Activated T-helper 2 cell treated with anti-CD3 and anti-CD28 coated beads, Interferon-gamma antibody, Interleukin-2, Interleukin-4, amounts not matched to agents 10 μg/mL and 5 μg/mL and 100 μg/mL, durations not matched to agents 14 hours and 24 hours and 36 hours (primary cell): Measurements from ENCODE around the gene FYB1. TPM values are rescaled to one million over a fixed set of nuclear protein-coding genes. Genes with fewer than 3 reads are reported as not detected.

Experiments
- DNase-seq: peaks from one replicate; pipeline ENCODE4 v3.0.0; 2021; ENCODE audit warnings: low spot score
- H3K27ac Mint-ChIP-seq: one replicate; pipeline ENCODE4 v1.8.0; 2021; ENCODE audit warnings: mixed read lengths
- H3K27me3 Mint-ChIP-seq: one replicate; pipeline ENCODE4 v1.8.0; 2021; ENCODE audit warnings: low read depth, mixed read lengths
- H3K36me3 Mint-ChIP-seq: one replicate; pipeline ENCODE4 v1.8.0; 2021; ENCODE audit warnings: low read depth, mixed read lengths
- H3K4me1 Mint-ChIP-seq: one replicate; pipeline ENCODE4 v1.8.0; 2021; ENCODE audit warnings: low read depth, mixed read lengths
- H3K4me3 Mint-ChIP-seq: one replicate; pipeline ENCODE4 v1.8.0; 2021; ENCODE audit warnings: low read depth, mild to moderate bottlenecking, moderate library complexity, mixed read lengths
- H3K9me3 Mint-ChIP-seq: one replicate; pipeline ENCODE4 v1.8.0; 2021; ENCODE audit warnings: mixed read lengths
- intact Hi-C: fragments of 100-400 bp; cut with micrococcal nuclease; formaldehyde crosslinking; loops from one replicate; pipeline ENCODE4 v1.15.1; 2023
- total RNA-seq: library from RNA; stranded (reverse); gene quantifications from 2 replicates; pipeline ENCODE4 v1.2.3, GENCODE V29; 2022

FYB1 gene
- total RNA-seq, 1 donor from 2014 or later: 70.7 TPM

DNA sequence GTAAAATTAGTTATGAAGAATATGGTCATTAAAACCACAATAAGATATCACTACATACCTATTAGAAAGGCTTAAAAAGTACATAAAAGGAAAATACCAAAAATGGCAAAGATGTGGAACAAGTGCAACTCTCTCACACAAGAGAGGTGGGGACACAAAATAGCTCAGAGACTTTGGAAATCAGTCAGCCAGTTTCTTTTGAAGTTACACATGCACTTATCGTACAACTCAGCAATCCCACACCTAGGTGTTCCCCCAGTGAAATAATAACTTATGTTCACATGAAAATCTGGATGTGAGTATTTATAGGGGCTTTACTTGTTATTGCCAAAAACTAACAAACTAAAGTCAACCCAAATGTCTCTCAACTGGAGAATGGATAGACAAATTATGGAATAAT is 135.4 kb downstream of the FYB1 start:
- H3K36me3 Mint-ChIP-seq: no peaks in the 10 kb centered on the region
- no peak overlapping the region for H3K27ac Mint-ChIP-seq
- H3K27me3 Mint-ChIP-seq: peaks cover 12% of the 10 kb centered on the region
- H3K9me3 Mint-ChIP-seq: peaks cover 2% of the 10 kb centered on the region
- DNase-seq: no peak
- H3K4me1 Mint-ChIP-seq: peaks cover 6% of the 10 kb centered on the region
- no peak overlapping the region for H3K4me3 Mint-ChIP-seq
- intact Hi-C loops: no loop called here

DNA sequence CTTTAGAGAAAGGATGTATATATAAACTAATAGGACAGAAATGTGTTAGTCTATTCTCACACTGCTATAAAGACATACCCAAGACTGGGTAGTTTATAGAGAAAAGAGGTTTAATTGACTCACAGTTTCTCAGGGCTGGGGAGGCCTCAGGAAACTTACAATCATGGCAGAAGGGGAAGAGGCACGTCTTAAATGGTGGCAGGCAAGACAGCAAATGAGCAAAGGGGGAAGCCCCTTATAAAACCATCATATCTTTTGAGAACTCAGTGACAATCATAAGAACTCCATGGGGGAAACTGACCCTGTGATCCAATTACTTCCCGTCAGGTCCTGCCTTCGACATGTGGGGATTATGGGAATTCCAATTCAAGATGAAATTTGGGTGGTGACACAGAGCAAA is 136.4 kb downstream of the FYB1 start:
- no peak for DNase-seq
- Mint-ChIP-seq H3K36me3 (no peaks in the 10 kb centered on the region), H3K27ac (no peak overlapping the region), H3K27me3 (peaks cover 11% of the 10 kb centered on the region), H3K4me1 (peaks cover 9% of the 10 kb centered on the region), H3K4me3 (no peak overlapping the region), H3K9me3 (no peaks in the 10 kb centered on the region)
- intact Hi-C loops: no loop called here

DNA sequence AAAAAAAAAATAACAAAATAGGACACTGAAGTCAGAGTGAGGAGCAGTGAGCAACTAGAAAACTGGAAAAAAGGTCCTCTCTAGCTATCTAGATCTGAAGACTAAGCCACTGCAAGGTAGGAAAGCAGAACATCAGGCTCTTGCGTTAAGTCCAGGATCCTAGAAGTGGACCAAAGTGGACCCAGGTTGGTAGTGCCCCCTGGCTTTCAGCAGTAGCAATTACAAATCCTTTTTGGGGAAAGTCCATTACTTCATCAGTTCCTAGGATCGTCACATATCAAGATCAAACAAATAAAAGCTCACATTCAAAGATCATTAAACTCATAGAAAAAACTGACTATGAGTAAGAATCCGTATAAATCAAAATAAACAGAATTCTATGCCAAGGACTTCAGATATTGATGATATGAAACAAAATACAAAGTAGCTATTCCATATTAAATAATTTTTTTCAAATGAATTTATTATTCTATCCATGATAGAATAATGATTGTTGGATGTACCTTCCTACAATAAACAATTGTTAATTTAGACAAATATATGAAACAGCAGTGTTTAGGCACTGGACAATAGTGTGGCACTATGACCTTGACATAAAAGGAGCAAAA is 138.7 kb downstream of the FYB1 start:
- Mint-ChIP-seq H3K27me3 (peaks cover 13% of the 10 kb centered on the region), H3K4me1 (peaks cover 28% of the 10 kb centered on the region)

DNA sequence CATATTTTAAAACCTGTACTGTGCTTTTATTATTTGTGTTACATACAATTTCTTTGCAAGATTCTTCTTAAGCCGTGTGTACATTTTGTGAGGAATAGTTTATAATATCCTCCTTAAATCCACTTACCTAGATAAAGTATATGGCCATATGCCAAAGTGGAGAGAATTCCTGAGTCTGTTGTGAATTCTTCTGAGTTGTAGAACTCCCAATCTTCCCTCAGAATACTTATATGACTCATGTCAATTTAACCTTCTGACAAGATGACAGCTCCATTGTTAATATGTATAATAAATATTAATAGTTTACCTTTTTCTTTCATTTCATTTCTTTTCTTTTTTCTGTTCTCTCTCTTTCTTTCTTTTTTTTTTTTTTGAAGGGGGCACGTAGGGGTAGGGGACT is 139.2 kb downstream of the FYB1 start:
- Mint-ChIP-seq H3K27me3 (peaks cover 13% of the 10 kb centered on the region), H3K4me3 (no peak overlapping the region), H3K9me3 (no peaks in the 10 kb centered on the region), H3K27ac (no peak overlapping the region), H3K4me1 (peaks cover 32% of the 10 kb centered on the region), H3K36me3 (no peaks in the 10 kb centered on the region)
- intact Hi-C loops: no loop called here
- DNase-seq: no peak

More for the DNA sequence above, 138.7 kb downstream of the FYB1 start:
- intact Hi-C loops: no loop called here
- no peak for DNase-seq
- no peaks in the 10 kb centered on the region for H3K36me3 Mint-ChIP-seq
- no peak overlapping the region for H3K27ac Mint-ChIP-seq
- no peaks in the 10 kb centered on the region for H3K9me3 Mint-ChIP-seq
- H3K4me3 Mint-ChIP-seq: no peak overlapping the region

DNA sequence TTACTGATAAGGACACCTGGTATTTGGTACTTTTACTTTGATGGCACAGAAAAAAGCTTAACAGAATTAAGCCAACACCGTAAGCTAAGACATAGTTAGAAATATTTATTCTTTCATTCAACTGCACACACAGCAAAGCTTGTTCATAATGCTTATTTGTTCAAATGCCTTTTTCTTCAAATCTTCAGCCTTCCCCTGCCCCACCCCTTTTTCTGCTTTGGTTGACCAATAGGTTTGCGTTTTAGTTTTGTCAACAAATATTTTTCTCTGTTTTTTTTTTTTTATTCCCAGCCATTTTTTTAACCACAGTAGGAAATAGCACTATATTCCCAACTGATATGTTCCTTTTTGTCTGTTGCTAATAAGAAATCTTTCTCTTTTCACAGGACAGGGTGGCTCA is 140.2 kb downstream of the FYB1 start:
- Mint-ChIP-seq H3K27me3 (peaks cover 13% of the 10 kb centered on the region), H3K4me1 (peaks cover 32% of the 10 kb centered on the region), H3K4me3 (no peak overlapping the region), H3K27ac (no peak overlapping the region), H3K36me3 (no peaks in the 10 kb centered on the region), H3K9me3 (no peaks in the 10 kb centered on the region)
- DNase-seq: no peak
- intact Hi-C loops: loop anchor here (5.0 to 10.0 kb wide), 4 partner anchors 98 to 1676 kb away; partner anchors contain the start of genes LIFR, OSMR and TTC33

DNA sequence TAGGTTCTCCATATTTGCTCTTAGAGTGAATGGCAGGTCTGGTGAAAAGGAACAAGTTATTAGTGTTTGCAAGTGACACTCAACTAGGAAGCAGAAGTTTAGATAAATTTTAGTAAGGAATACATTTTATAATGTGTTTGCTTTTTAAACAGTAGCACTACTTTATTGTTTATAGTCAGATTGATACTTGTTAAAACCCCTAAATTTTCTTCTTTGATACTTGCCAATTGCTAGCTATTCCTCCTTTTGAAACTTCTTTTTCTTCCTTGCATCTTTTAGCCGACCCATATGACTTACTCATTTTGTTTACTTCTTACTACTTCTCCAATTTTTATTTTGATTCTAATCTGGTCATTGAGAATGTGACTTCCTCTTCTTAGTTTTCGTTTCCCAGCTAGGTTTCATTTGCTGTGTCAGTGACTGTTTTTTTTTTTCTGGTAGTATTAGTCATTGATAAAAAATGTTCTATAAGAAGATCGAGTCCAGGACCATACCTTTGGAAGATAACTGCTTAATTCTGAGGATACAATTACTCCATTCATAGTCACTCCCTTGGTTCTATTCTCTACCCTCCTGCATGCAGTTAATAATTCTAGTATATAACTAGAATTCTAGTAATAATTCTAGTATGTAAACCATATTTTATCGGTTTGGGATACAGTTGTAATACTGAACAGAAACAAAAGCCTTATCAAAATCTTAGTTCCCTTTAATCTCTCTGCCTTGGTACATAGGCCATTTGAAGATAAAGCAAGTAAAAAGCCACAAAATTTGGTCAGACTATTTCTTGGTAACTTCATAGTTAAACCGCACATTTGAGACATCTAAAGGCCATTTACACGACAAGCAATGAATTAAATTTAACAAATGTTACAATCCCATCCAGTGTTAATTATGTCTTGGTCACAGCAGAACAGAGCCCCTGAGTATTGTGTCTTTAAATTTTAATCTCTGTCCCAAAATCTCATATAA is 142.3 kb downstream of the FYB1 start:
- no peak for DNase-seq
- Mint-ChIP-seq H3K4me1 (peaks cover 40% of the 10 kb centered on the region), H3K9me3 (no peaks in the 10 kb centered on the region), H3K4me3 (peak overlapping the region; percentile 27), H3K27ac (peak overlapping the region; percentile 1), H3K27me3 (peaks cover 13% of the 10 kb centered on the region), H3K36me3 (peaks cover 11% of the 10 kb centered on the region)
- intact Hi-C loops: loop anchor here (2.0 to 10.0 kb wide), 5 partner anchors 100 to 1678 kb away; partner anchors contain the start of genes LIFR, OSMR and TTC33

DNA sequence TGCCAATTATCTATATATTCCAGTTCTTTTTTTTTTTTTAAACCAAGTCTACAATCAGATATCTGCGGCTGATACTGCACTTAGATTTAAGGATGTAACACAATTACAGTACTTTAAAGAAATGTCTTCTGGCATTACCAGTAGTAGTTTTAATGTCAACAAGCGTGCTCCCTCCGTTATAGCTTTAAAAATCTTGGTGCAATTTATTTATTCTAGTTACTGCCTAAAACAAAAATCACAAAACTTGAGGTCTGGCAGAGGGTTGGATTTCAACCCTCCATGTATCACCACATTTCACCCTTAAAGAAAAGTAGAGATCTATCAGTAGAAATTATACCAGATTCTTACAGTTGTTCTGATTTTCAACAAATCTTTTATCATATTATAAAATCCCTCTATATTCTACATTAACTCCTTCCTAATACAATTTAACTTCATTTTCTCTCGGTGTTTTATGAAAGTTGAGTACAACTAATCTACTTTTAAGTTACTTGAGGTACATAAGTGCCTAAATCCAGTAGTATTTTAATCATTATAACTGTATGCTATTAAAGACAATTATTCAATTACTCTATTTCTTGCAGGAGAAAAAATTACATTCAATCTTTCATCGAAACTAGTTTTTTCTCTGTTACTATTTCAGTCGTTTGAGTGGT is 143.1 kb downstream of the FYB1 start:
- Mint-ChIP-seq H3K4me1 (peaks cover 44% of the 10 kb centered on the region), H3K27ac (no peak overlapping the region), H3K9me3 (no peaks in the 10 kb centered on the region), H3K4me3 (peak overlapping the region; percentile 34), H3K36me3 (peaks cover 14% of the 10 kb centered on the region), H3K27me3 (peaks cover 13% of the 10 kb centered on the region)
- intact Hi-C loops: loop anchor here (2.0 to 10.0 kb wide), 5 partner anchors 101 to 1679 kb away; partner anchors contain the start of genes LIFR, OSMR and TTC33
- DNase-seq: no peak

DNA sequence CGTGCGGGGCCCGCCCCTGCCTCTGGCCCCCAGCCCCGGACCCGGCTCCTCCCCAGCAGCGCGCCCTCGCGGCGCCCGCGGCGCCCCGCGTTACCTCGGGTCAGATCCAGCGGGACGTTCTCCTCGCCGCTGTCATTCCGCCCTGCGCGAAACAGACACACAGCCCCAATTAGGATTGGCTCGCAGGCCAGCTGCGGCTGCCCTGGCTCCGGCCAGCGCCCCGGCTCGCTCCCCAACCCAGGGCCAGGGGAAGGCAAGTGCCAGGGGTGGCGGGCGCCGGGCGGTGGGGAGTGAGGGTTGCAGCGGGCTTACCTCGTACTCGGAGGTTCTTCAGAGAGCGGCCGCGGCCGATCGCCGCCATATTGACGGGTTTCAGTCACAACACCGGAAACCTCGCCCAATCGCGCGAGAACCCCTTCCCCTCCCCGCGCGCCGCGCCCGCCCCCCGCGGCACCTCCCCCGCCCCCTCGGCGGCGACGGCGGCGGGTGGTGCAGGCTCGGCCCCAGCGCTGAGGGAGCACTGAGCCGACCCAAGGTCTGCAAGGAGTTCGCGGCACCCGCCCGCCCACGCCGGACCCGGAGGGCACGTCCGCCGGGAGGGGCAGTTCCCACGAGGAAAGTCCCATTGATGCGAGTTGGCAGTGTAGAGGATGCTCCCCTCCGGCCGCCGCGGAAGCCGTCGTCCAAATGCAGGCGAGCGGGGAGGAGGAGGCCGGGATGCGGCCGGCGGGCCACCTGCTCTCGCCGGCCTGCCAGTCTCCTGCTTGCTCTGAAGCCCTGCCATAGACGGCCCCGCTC is 145.1 kb downstream of the FYB1 start, which contains the start of gene RICTOR:
TSS of gene RICTOR (minus strand) at position 383 of the 798 bp plus-strand sequence. CDS start at position 361, 22 bp downstream.
- peaks cover 46% of the 10 kb centered on the region for H3K4me1 Mint-ChIP-seq
- peak within 1 kb of the TSS; percentile 95 for H3K4me3 Mint-ChIP-seq
- H3K36me3 Mint-ChIP-seq: peaks cover 22% of the 10 kb centered on the region
- H3K27ac Mint-ChIP-seq: peak within 1 kb of the TSS; percentile 97
- no peaks in the 10 kb centered on the region for H3K9me3 Mint-ChIP-seq
- DNase-seq: peak; percentile 87
- intact Hi-C loops: loop anchor here (5.0 to 10.0 kb wide), 4 partner anchors 82 to 1681 kb away; partner anchors contain the start of genes LIFR, OSMR and TTC33
- peaks cover 12% of the 10 kb centered on the region for H3K27me3 Mint-ChIP-seq

DNA sequence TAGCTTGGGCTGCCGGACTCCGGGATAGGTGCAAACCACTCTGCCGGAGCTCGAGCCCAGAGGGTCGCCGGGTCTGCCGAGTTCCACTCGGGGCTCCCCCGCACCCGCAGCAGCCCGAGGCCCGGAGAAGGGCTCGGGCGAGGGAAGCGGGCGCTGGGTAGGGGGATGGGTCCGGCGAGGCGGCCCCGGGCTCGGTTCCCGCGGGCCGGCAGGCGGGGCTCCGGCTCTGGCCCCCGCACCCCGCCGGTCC is 145.7 kb downstream of the FYB1 start:
- H3K4me3 Mint-ChIP-seq: peak overlapping the region; percentile 84
- intact Hi-C loops: loop anchor here (5.0 to 10.0 kb wide), 4 partner anchors 81 to 1681 kb away; partner anchors contain the start of genes LIFR, OSMR and TTC33

DNA sequence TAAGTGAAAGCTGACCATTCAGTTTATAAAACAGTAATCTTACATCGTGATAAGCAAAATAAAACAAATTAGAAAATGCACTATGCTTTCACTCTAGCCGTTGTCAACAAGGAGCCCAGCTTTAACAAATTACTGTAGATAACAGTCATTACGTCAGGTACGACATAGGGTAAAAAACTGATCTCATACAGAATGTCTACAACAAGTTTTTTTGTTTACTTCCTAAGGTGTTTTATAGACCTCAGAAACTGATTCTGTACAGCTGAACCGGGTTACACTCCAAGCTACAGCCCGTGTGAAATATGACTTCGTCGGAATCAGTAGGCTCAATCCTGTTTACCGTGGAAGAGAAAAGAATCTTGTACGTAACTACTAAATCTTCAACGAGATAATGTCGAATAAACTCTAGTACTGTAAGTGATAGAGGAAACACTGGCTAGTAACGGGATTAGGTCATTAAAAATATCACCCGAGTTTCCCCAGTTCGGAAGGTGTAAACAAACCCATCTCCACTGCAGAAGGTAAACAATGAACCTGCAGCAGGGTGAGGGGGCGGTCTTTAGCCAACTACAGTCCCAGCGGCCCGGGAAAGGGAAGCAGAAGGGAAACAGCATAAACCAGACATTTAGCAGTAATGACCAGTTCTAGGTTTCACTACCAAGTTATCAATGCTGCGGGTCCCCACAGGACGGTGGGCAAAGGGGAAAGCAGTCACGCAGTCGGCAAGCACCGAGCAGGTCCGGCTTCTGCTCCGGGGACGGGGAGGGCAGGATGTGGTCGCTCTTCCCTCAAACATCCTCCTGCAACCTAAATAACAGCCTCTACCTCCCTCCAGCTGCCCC is 146.2 kb downstream of the FYB1 start:
- H3K4me3 Mint-ChIP-seq: peak overlapping the region; percentile 84

More for the DNA sequence above, 145.7 kb downstream of the FYB1 start:
- H3K9me3 Mint-ChIP-seq: no peaks in the 10 kb centered on the region
- no peak for DNase-seq
- peak overlapping the region; percentile 85 for H3K27ac Mint-ChIP-seq
- H3K27me3 Mint-ChIP-seq: peaks cover 8% of the 10 kb centered on the region
- peaks cover 26% of the 10 kb centered on the region for H3K36me3 Mint-ChIP-seq
- H3K4me1 Mint-ChIP-seq: peaks cover 44% of the 10 kb centered on the region

DNA sequence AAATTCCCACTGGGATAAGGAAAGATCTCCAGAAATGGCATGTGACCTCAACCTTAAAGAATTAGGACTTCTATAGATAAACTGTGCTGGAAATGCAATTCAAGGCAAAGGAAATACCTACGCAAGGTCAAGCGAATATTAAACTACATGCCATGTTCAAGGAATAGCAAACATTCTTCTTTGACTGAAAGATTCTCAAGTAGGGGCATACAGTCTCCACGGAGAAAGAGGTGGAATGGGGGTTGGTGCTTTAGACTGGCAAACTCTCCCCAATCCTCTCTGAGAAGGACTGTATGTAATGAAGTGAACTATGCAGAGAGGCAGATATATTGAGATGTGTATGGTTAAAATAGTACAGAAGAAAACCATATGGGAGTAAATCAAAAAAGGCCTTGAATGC is 151.3 kb downstream of the FYB1 start:
- peaks cover 16% of the 10 kb centered on the region for H3K9me3 Mint-ChIP-seq
- intact Hi-C loops: no loop called here
- peaks cover 63% of the 10 kb centered on the region for H3K36me3 Mint-ChIP-seq
- no peak for DNase-seq
- peaks cover 35% of the 10 kb centered on the region for H3K4me1 Mint-ChIP-seq
- no peak overlapping the region for H3K27ac Mint-ChIP-seq
- H3K4me3 Mint-ChIP-seq: no peak overlapping the region
- no peaks in the 10 kb centered on the region for H3K27me3 Mint-ChIP-seq

More for the DNA sequence above, 146.2 kb downstream of the FYB1 start:
- peaks cover 47% of the 10 kb centered on the region for H3K4me1 Mint-ChIP-seq
- H3K9me3 Mint-ChIP-seq: no peaks in the 10 kb centered on the region
- H3K27me3 Mint-ChIP-seq: peaks cover 5% of the 10 kb centered on the region
- intact Hi-C loops: loop anchor here (5.0 to 10.0 kb wide), 4 partner anchors 81 to 1682 kb away; partner anchors contain the start of genes LIFR, OSMR and TTC33
- DNase-seq: peak; percentile 71
- H3K36me3 Mint-ChIP-seq: peaks cover 31% of the 10 kb centered on the region
- H3K27ac Mint-ChIP-seq: peak overlapping the region; percentile 85
